Parathyroid adenoma (tissue), 2 donors: ENCODE measurements around the gene UNC13B.

ENCODE experiments used
- H2AFZ ChIP-seq: fragments of 300-600 bp; sonication (generic); one replicate; pipeline ENCODE4 v1.7.0; 2017; ENCODE audit warnings: antibody characterized with exemption, mild to moderate bottlenecking
- H3K27ac ChIP-seq: fragments of 300-600 bp; sonication (generic); one replicate; pipeline ENCODE4 v1.7.0; 2017
- H3K27me3 ChIP-seq: fragments of 300-600 bp; sonication (generic); one replicate; pipeline ENCODE4 v1.7.0; 2017; ENCODE audit warnings: low read length; ENCODE audit not compliant: control insufficient read depth, insufficient read depth
- H3K36me3 ChIP-seq: fragments of 300-600 bp; sonication (generic); one replicate; pipeline ENCODE4 v1.7.0; 2017; ENCODE audit warnings: low read length; ENCODE audit not compliant: control insufficient read depth, insufficient read depth
- H3K4me1 ChIP-seq: fragments of 300-600 bp; sonication (generic); one replicate; pipeline ENCODE4 v1.7.0; 2017; ENCODE audit warnings: control low read depth
- H3K4me2 ChIP-seq: fragments of 300-600 bp; sonication (generic); one replicate; pipeline ENCODE4 v1.7.0; 2017; ENCODE audit warnings: low read length
- H3K4me3 ChIP-seq: fragments of 300-600 bp; sonication (generic); one replicate; pipeline ENCODE4 v1.7.0; 2017; ENCODE audit warnings: low read depth, low read length
- H3K79me2 ChIP-seq: fragments of 300-600 bp; sonication (generic); one replicate; pipeline ENCODE4 v1.7.0; 2017; ENCODE audit warnings: control low read depth
- H3K9ac ChIP-seq: fragments of 300-600 bp; sonication (generic); one replicate; pipeline ENCODE4 v1.7.0; 2017; ENCODE audit warnings: mild to moderate bottlenecking
- H3K9me3 ChIP-seq: fragments of 300-600 bp; sonication (generic); one replicate; pipeline ENCODE4 v1.7.0; 2017; ENCODE audit warnings: low read length; ENCODE audit not compliant: control insufficient read depth
- TF ChIP-seq, protein P1 (sequence below): fragments of 300-600 bp; sonication (generic); IDR thresholded peaks from one replicate; pipeline ENCODE4 v1.7.0; 2017; ENCODE audit warnings: antibody characterized with exemption, mild to moderate bottlenecking
- donor health status: primary hyperparathyroidism.

Gene UNC13B

DNA sequence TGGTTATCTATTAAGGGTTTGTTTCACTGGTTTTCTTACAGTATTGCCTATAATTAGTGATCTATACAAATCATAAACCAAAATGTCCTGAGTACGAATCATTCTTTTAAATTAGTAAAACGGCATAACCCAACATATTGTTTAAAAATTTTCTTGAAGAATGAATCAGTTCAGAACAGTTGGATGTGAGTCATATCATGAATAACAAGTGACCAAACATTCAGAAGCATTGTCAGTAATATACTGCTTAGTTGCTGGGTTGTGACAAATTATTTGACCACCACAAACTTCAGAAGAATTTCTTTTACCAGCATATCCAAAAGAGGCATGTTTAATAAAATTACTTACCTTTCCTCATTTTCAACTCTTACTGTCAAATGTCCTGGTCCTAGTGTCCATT, 111.2 kb downstream of the UNC13B start:
- no peaks in the 10 kb centered on the region for H3K4me1 ChIP-seq

DNA sequence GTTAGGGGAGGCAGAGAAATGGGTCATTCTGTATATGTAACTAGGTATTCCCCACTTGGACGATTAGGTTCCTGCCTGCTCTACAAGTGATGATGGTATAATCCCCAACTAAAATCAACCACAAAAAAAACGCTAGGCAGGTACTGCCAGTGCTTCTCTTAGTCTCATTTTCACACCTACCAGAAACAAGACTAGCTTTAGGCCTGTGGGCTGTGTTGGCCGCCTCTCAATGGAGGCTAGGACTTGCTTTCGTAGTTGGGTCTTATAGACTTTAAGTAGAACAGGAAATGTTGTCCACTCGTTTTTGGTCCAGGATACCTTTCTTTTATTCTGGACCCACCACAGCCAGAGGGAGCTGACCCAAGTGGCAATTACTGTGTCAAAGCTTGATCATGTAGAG, 111.8 kb downstream of the UNC13B start:
- Histone ChIP-seq H3K4me2 (no peak overlapping the region), H3K9me3 (no peaks in the 10 kb centered on the region), H3K4me1 (no peaks in the 10 kb centered on the region), H2AFZ (no peak overlapping the region), H3K27ac (no peak overlapping the region), H3K27me3 (no peaks in the 10 kb centered on the region), H3K9ac (no peak overlapping the region), H3K4me3 (no peak overlapping the region), H3K36me3 (no peaks in the 10 kb centered on the region), H3K79me2 (no peaks in the 10 kb centered on the region)
- TF ChIP-seq, protein P1, sequence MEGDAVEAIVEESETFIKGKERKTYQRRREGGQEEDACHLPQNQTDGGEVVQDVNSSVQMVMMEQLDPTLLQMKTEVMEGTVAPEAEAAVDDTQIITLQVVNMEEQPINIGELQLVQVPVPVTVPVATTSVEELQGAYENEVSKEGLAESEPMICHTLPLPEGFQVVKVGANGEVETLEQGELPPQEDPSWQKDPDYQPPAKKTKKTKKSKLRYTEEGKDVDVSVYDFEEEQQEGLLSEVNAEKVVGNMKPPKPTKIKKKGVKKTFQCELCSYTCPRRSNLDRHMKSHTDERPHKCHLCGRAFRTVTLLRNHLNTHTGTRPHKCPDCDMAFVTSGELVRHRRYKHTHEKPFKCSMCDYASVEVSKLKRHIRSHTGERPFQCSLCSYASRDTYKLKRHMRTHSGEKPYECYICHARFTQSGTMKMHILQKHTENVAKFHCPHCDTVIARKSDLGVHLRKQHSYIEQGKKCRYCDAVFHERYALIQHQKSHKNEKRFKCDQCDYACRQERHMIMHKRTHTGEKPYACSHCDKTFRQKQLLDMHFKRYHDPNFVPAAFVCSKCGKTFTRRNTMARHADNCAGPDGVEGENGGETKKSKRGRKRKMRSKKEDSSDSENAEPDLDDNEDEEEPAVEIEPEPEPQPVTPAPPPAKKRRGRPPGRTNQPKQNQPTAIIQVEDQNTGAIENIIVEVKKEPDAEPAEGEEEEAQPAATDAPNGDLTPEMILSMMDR = no peak

More for the DNA sequence above, 111.2 kb downstream of the UNC13B start:
- Histone ChIP-seq H3K27me3 (no peaks in the 10 kb centered on the region), H2AFZ (no peak overlapping the region), H3K4me3 (no peak overlapping the region), H3K4me2 (no peak overlapping the region), H3K9ac (no peak overlapping the region), H3K9me3 (no peaks in the 10 kb centered on the region), H3K36me3 (no peaks in the 10 kb centered on the region), H3K79me2 (no peaks in the 10 kb centered on the region), H3K27ac (no peak overlapping the region)
- TF ChIP-seq, protein P1 = no peak

DNA sequence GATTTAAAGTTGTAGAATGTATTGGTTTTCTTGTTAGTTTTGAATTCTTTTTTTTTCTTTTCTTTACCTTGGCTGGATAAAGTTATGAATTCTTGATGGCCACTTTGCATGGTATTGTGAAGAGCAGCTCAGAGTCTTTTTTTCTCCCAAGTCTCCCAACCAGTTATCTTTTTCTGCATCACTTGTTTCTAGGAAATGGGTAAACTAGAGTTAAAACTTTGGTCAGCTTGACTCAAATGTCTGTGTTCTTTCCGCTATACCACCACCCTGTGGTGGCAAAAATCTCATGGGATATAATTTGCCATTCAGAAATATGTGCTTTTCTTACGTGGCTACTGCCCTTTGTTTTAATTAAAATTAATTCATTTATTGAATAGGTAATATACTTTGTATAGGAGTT, 113.2 kb downstream of the UNC13B start:
- no peak overlapping the region for H3K9ac ChIP-seq

DNA sequence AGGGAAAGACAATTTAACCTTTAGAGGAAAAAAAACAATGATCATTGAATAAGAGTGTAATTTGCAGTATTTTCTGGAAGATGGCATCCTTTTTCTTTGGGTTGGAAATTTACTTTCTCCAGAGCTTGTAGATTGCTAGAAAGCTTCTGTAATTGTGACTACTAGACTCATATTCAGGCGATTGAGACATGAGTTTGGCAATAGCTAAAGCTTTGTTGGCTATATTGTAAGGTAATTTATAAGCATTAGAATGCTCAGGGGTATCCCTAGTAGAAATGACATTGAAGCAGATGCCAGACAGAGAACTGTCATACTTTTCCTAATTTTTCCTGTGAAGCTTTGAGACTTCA, 115.3 kb downstream of the UNC13B start:
- Histone ChIP-seq H3K9ac (no peak overlapping the region), H3K27ac (peak overlapping the region; percentile 56), H3K79me2 (no peaks in the 10 kb centered on the region), H3K4me3 (no peak overlapping the region), H3K27me3 (no peaks in the 10 kb centered on the region), H2AFZ (no peak overlapping the region), H3K9me3 (no peaks in the 10 kb centered on the region), H3K4me1 (no peaks in the 10 kb centered on the region), H3K4me2 (no peak overlapping the region), H3K36me3 (no peaks in the 10 kb centered on the region)
- TF ChIP-seq, protein P1 = no peak

More for the DNA sequence above, 113.2 kb downstream of the UNC13B start:
- H3K27me3 ChIP-seq = no peaks in the 10 kb centered on the region
- TF ChIP-seq, protein P1 = no peak
- no peaks in the 10 kb centered on the region for H3K79me2 ChIP-seq
- no peaks in the 10 kb centered on the region for H3K36me3 ChIP-seq
- no peak overlapping the region for H3K4me2 ChIP-seq
- no peak overlapping the region for H3K27ac ChIP-seq
- H2AFZ ChIP-seq = no peak overlapping the region
- no peaks in the 10 kb centered on the region for H3K4me1 ChIP-seq
- no peaks in the 10 kb centered on the region for H3K9me3 ChIP-seq
- H3K4me3 ChIP-seq = no peak overlapping the region

DNA sequence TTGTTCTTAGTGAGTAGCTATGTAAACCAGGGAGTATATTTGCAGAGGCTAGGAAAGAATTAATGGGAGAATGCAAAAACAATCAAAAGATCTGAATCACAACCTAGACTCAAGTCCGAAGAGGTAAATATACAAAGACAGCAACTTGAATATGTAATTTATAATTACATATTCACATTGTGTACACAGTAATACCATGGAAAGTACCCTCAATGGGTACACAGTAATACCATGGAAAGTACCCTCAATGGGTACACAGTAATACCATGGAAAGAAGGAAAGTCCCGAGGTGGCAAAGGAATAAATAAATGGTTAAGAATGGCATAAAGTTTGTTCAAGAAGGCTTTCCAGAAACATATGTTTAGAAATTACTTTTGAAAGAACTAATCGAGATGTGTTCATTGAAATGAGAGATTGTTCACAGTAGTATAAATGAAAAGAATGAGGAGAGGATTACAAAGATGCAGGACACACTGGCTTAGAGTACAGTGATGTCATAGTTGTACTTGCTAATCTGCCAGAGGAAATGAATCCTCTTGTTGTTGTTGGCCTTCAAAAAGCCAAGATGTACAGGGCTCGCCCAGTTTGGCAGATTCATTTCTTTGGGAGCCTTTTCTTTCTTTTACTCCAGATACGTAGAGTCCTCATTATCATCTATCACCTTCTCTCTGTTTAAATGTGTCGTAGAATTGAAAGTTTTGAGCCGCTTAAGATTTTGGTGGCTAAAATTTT, 116.0 kb downstream of the UNC13B start:
- Histone ChIP-seq H3K4me2 (no peak overlapping the region), H3K9me3 (no peaks in the 10 kb centered on the region), H3K79me2 (no peaks in the 10 kb centered on the region), H3K4me1 (no peaks in the 10 kb centered on the region), H3K4me3 (no peak overlapping the region), H2AFZ (no peak overlapping the region), H3K27me3 (no peaks in the 10 kb centered on the region), H3K36me3 (no peaks in the 10 kb centered on the region), H3K27ac (peak overlapping the region; percentile 53), H3K9ac (no peak overlapping the region)
- TF ChIP-seq, protein P1 = no peak
